ENCODE data around the gene CHRNA4.

Gene CHRNA4

DNA sequence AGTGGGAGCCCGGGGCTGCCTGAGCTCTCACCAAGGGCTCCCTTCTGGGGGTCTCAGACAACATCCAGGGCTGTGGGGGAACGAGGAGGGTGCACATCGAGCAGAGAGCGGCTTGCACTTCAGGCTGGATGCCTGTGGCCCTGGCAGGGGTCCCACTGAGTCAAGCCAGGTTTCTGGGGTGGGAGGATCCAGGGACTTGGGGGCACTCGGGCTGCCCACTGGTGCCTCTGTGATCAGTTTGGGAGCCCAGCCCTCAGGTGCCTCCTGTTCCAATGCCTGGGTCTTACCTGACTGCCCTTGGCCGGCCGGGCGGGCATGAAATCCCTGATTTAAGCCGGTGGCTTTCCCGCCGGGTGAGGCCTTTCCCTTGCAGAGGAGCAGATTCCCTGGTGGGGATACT is 67.7 kb downstream of the CHRNA4 start:
- H3K4me3 ChIP-seq (ENCODE audit: low read depth, low read length) = no peak overlapping the region
- no peak for DNase-seq (ENCODE audit: low read depth, low spot score)
- ChIA-PET CTCF (interaction anchor here (2.4 to 10.3 kb wide), 3 partner anchors 12 to 69 kb away, joined by 8 to 92 read pairs (median 41); no protein-coding TSS in a partner anchor), POLR2A (no interaction called here)
- TF ChIP-seq, protein P1, sequence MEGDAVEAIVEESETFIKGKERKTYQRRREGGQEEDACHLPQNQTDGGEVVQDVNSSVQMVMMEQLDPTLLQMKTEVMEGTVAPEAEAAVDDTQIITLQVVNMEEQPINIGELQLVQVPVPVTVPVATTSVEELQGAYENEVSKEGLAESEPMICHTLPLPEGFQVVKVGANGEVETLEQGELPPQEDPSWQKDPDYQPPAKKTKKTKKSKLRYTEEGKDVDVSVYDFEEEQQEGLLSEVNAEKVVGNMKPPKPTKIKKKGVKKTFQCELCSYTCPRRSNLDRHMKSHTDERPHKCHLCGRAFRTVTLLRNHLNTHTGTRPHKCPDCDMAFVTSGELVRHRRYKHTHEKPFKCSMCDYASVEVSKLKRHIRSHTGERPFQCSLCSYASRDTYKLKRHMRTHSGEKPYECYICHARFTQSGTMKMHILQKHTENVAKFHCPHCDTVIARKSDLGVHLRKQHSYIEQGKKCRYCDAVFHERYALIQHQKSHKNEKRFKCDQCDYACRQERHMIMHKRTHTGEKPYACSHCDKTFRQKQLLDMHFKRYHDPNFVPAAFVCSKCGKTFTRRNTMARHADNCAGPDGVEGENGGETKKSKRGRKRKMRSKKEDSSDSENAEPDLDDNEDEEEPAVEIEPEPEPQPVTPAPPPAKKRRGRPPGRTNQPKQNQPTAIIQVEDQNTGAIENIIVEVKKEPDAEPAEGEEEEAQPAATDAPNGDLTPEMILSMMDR (IDR thresholded peaks at IDR 0.05; ENCODE audit: insufficient read depth, low read length, missing control alignments) = no peak

Data from AG04449 (cell line).